ENCODE data around the gene HOXA10. TPM values are rescaled to one million over a fixed set of nuclear protein-coding genes. Genes with fewer than 3 reads are reported as not detected.

Gene HOXA10
- total RNA-seq, 1 donor from 2014 or later = 19.7 TPM

Small RNA genes within 50 kb of the gene (microRNA-seq; reads per million reads assigned to microRNA genes)
- 4,585 reads per million, percentile 89 among the genes with 10 or more reads in this experiment for gene MIR196B (ENCODE audit: borderline number of aligned reads)

Other genes with a start within 250 kb of the HOXA10 start
- gene HOXA1, start 78.3 kb downstream of the HOXA10 start, total RNA-seq = 1.3 TPM
- 1.2 TPM for gene HOXA2, start 71.6 kb downstream of the HOXA10 start, total RNA-seq
- 4.0 TPM for gene HOXA4, start 43.6 kb downstream of the HOXA10 start, total RNA-seq
- gene HOXA5, start 30.6 kb downstream of the HOXA10 start, total RNA-seq = 15.3 TPM
- gene HOXA6, start 26.5 kb downstream of the HOXA10 start, total RNA-seq = 3.1 TPM
- 5.8 TPM for gene HOXA3, start 21.7 kb downstream of the HOXA10 start, total RNA-seq
- 7.5 TPM for gene HOXA7, start 17.6 kb downstream of the HOXA10 start, total RNA-seq
- 10.4 TPM for gene HOXA9, start 8.8 kb downstream of the HOXA10 start, total RNA-seq
- gene HOXA11, start 10.9 kb upstream of the HOXA10 start, total RNA-seq = 6.1 TPM
- 1.9 TPM for gene HOXA13, start 25.8 kb upstream of the HOXA10 start, total RNA-seq
- 0.13 TPM for gene EVX1, start 68.5 kb upstream of the HOXA10 start, total RNA-seq

Data from mesenteric fat pad (tissue), 1 donor.